Measurements from ENCODE around the gene CAAP1. TPM values are rescaled to one million over a fixed set of nuclear protein-coding genes. Genes with fewer than 3 reads are reported as not detected.

CAAP1 gene
- total RNA-seq, 1 experiment from 2014 or later = 30.5 TPM

GRCh38 chr9:26904671-26905070 is 12.1 kb upstream of the CAAP1 start:
- Mint-ChIP-seq H3K4me3 (no peak overlapping the region), H3K27ac (no peak overlapping the region), H3K4me1 (no peaks in the 10 kb centered on the region), H3K27me3 (ENCODE audit: low read depth) (no peaks in the 10 kb centered on the region), H3K9me3 (no peaks in the 10 kb centered on the region), H3K36me3 (ENCODE audit: insufficient read depth in 1 of 3, low read depth in 3 of 3) (peaks cover 22 to 49% (median 41%) of the 10 kb centered on the region in 3 experiments; a peak in 6 of 7 replicates)
- Histone ChIP-seq H2AK5ac (ENCODE audit: insufficient read length, low read length) (no peak overlapping the region), H2AFZ (ENCODE audit: low read length) (no peak overlapping the region), H3K4me2 (ENCODE audit: insufficient read depth, insufficient read length, low read length) (no peak overlapping the region), H4K20me1 (ENCODE audit: control insufficient read depth, insufficient read depth, insufficient read length) (no peaks in the 10 kb centered on the region), H3K14ac (ENCODE audit: insufficient read depth, low read length) (no peak overlapping the region), H3T11ph (ENCODE audit: low read length) (no peak overlapping the region), H3K27me3 (ENCODE audit: insufficient read depth, low read length) (no peaks in the 10 kb centered on the region), H3K18ac (ENCODE audit: insufficient read length, low read depth, low read length) (no peak overlapping the region), H3K23ac (ENCODE audit: insufficient read length, low read depth, low read length) (no peak overlapping the region), H3K56ac (ENCODE audit: insufficient read length, low read depth, low read length) (no peak overlapping the region), H4K8ac (replicated peaks; ENCODE audit: insufficient read length, low read depth, low read length) (no peak overlapping the region), H3K27ac (ENCODE audit: insufficient read length, low read depth, low read length) (no peak overlapping the region), H3K23me2 (ENCODE audit: insufficient read length, low read depth, low read length, poor library complexity, severe bottlenecking) (no peaks in the 10 kb centered on the region), H4K5ac (ENCODE audit: insufficient read length, low read depth, low read length) (no peak overlapping the region), H2BK120ac (ENCODE audit: low read depth, low read length, poor library complexity, severe bottlenecking) (no peak overlapping the region), H2BK15ac (ENCODE audit: low read depth, low read length) (no peak overlapping the region), H3K9me3 (ENCODE audit: control insufficient read depth, low read depth, low read length) (no peaks in the 10 kb centered on the region), H3K4ac (ENCODE audit: low read depth, low read length) (no peak overlapping the region), H2BK12ac (ENCODE audit: insufficient read length, low read depth, low read length) (no peak overlapping the region), H2BK20ac (ENCODE audit: low read depth, low read length, poor library complexity, severe bottlenecking) (no peak overlapping the region), H3K4me1 (ENCODE audit: insufficient read depth, low read length) (no peaks in the 10 kb centered on the region), H3K9ac (ENCODE audit: extremely low read depth, insufficient read length, low read length) (no peak overlapping the region), H2BK5ac (ENCODE audit: insufficient read length, low read length) (no peak overlapping the region), H3K79me1 (ENCODE audit: insufficient read depth, low read depth, low read length, poor library complexity, severe bottlenecking) (no peaks in the 10 kb centered on the region), H3K79me2 (ENCODE audit: insufficient read depth, low read length) (no peaks in the 10 kb centered on the region), H4K91ac (ENCODE audit: insufficient read length, low read depth, low read length) (no peak overlapping the region)
- DNase-seq = no peak
- no peak for TF ChIP-seq CTCF (conservative IDR thresholded peaks at IDR 0.05)
- WGBS (ENCODE audit: extremely low coverage, insufficient read length, low lambda C conversion rate) = no CpG with 5 or more reads among the region's 1 CpG
